NCI-H146 (cell line): Measurements from ENCODE around the gene GHR.
"Not testable (repeated sequence)": the region's sequence is repeated elsewhere in the genome, so short reads cannot be mapped to it uniquely, and the experiment has no call there.

Experiments
- DNase-seq: peaks from one replicate; lab custom pipeline; 2025; lab: John Stamatoyannopoulos, UW

Gene GHR

GRCh38 chr5:42718591-42718990 lies 295.4 kb downstream of the GHR start:
- no peak for DNase-seq

- no peak for DNase-seq
Measured at GRCh38 chr5:42719034-42719433, 295.8 kb downstream of the GHR start.

- no peak for DNase-seq
Measured at GRCh38 chr5:42720251-42720650, 297.0 kb downstream of the GHR start.

- DNase-seq: no peak
Measured at GRCh38 chr5:42721484-42721883, 298.2 kb downstream of the GHR start.

- not testable (repeated sequence) for DNase-seq
Measured at GRCh38 chr5:42734531-42735058, 311.4 kb downstream of the GHR start.

- DNase-seq: no peak
Measured at GRCh38 chr5:42740920-42741319, 317.7 kb downstream of the GHR start.

GRCh38 chr5:42745426-42745825 lies 322.2 kb downstream of the GHR start:
- no peak for DNase-seq

GRCh38 chr5:42745856-42746255 lies 322.6 kb downstream of the GHR start:
- DNase-seq: no peak

GRCh38 chr5:42749020-42749419 lies 325.8 kb downstream of the GHR start:
- no peak for DNase-seq

GRCh38 chr5:42750507-42750906 lies 327.3 kb downstream of the GHR start:
- no peak for DNase-seq

GRCh38 chr5:42751044-42751443 lies 327.8 kb downstream of the GHR start:
- DNase-seq: no peak

GRCh38 chr5:42753099-42753498 lies 329.9 kb downstream of the GHR start:
- no peak for DNase-seq

GRCh38 chr5:42756606-42757601 lies 333.7 kb downstream of the GHR start, which contains the start of gene CCDC152:
CCDC152 (plus strand) TSS chr5:42756818; CDS start chr5:42759122, 2,304 bp downstream.
- DNase-seq: peak; percentile 81

GRCh38 chr5:42759456-42759855 lies 336.2 kb downstream of the GHR start:
- DNase-seq: no peak

GRCh38 chr5:42760426-42760825 lies 337.2 kb downstream of the GHR start:
- DNase-seq: no peak

- DNase-seq: no peak
Measured at GRCh38 chr5:42761791-42762190, 338.6 kb downstream of the GHR start.

- no peak for DNase-seq
Measured at GRCh38 chr5:42767491-42768105, 344.4 kb downstream of the GHR start.

GRCh38 chr5:42768106-42768504 lies 344.9 kb downstream of the GHR start:
- no peak for DNase-seq

GRCh38 chr5:42770003-42770402 lies 346.8 kb downstream of the GHR start:
- no peak for DNase-seq
